K562 (cell line): ENCODE results near the gene GNAT3.

Source experiments
- CTCF ChIP-seq, 3 experiments: IDR thresholded peaks in 2 of 3; conservative IDR thresholded peaks in 1 of 3; 2 replicates each; pipeline ENCODE4 v1.5.1; 2011 to 2012; ENCODE audit warnings: low read length in 3 of 3, mild to moderate bottlenecking in 3 of 3, control low read depth in 2 of 3, improper control_type of control experiment in 1 of 3, inconsistent platforms in 1 of 3, low read depth in 1 of 3, mixed read lengths in 1 of 3, moderate library complexity in 1 of 3; ENCODE audit not compliant: insufficient read depth in 2 of 3
- ETV6 ChIP-seq, 3 experiments: fragments of 150-350 bp in 1 of 3; sonication (generic) in 1 of 3; formaldehyde crosslinking in 1 of 3; IDR thresholded peaks; 2 replicates each; pipeline versions ENCODE4 v1.6.1 to v1.8.0; 2014 to 2022; ENCODE audit warnings: borderline replicate concordance in 2 of 3, low read depth in 2 of 3, antibody characterized with exemption in 1 of 3, low read length in 1 of 3, mild to moderate bottlenecking in 1 of 3, missing genetic modification reagents in 1 of 3
- FOXJ3 ChIP-seq: sonication (generic); formaldehyde crosslinking; IDR thresholded peaks from 2 replicates; pipeline ENCODE4 v1.4.0; 2020; ENCODE audit warnings: mild to moderate bottlenecking, missing genetic modification reagents
- GABPA ChIP-seq: fragments of 200-800 bp; sonication (Bioruptor generic); conservative IDR thresholded peaks from 2 replicates; pipeline ENCODE4 v1.6.1; 2016; ENCODE audit warnings: low read depth, missing genetic modification characterization, missing compliant biosample characterization
- HNRNPK ChIP-seq: fragments of 200-400 bp; formaldehyde crosslinking; IDR thresholded peaks from one replicate; pipeline ENCODE4 v1.6.1; 2018; ENCODE audit warnings: mild to moderate bottlenecking, low read depth, low read length; ENCODE audit not compliant: poor library complexity, severe bottlenecking
- MAX ChIP-seq: sonication (generic); formaldehyde crosslinking; IDR thresholded peaks from 2 replicates; pipeline ENCODE4 v1.9.0; 2022; ENCODE audit warnings: mild to moderate bottlenecking, missing genetic modification reagents
- RFX1 ChIP-seq: fragments of 450-650 bp; IDR thresholded peaks from 2 replicates; pipeline ENCODE4 v1.6.1; 2016; ENCODE audit warnings: mild to moderate bottlenecking, moderate library complexity
- SMAD3 ChIP-seq: fragments of 450-650 bp; formaldehyde crosslinking; conservative IDR thresholded peaks from 2 replicates; pipeline ENCODE4 v1.4.0; 2020; ENCODE audit warnings: mild to moderate bottlenecking
- TAF7 ChIP-seq: fragments of 450-650 bp; IDR thresholded peaks from 2 replicates; pipeline ENCODE4 v1.6.1; 2016; ENCODE audit warnings: missing genetic modification characterization, missing compliant biosample characterization
- ZNF707 ChIP-seq: fragments of 250-450 bp; sonication (Bioruptor Pico); conservative IDR thresholded peaks from 2 replicates; pipeline ENCODE4 v1.8.0; 2022; ENCODE audit warnings: inconsistent platforms, mild to moderate bottlenecking, moderate library complexity

GRCh38 chr7:80550005-80550404, 38.1 kb upstream of the GNAT3 start:
- TF ChIP-seq ETV6 (IDR thresholded peaks at IDR 0.05; ENCODE audit: borderline replicate concordance in 1 of 2, low read depth in 2 of 2, low read length in 1 of 2) (no peak), ETV6 (CRISPR knock-in tag; IDR thresholded peaks at IDR 0.05; ENCODE audit: borderline replicate concordance) (no peak), TAF7 (tag) (no peak), RFX1 (no peak), ZNF707 (no peak), CTCF (IDR thresholded peaks at IDR 0.05 in 2 of 3, conservative IDR thresholded peaks at IDR 0.05 in 1 of 3; ENCODE audit: insufficient read depth in 2 of 3, low read depth in 1 of 3, low read length in 3 of 3) (no peak), FOXJ3 (CRISPR knock-in tag) (no peak), SMAD3 (CRISPR knock-in tag) (no peak), GABPA (no peak), MAX (CRISPR knock-in tag) (no peak), HNRNPK (no peak)
